Mucosa of stomach (tissue), 1 donor: Measurements from ENCODE around the gene FTH1.
"Not testable (repeated sequence)": the region's sequence is repeated elsewhere in the genome, so short reads cannot be mapped to it uniquely, and the experiment has no call there.

ENCODE experiments used
- H3K27me3 ChIP-seq: one replicate; pipeline ENCODE4 v1.7.0; 2013; ENCODE audit warnings: mild to moderate bottlenecking, low read length; ENCODE audit not compliant: control insufficient read depth, insufficient read depth
- H3K36me3 ChIP-seq: one replicate; pipeline ENCODE4 v1.7.0; 2013; ENCODE audit warnings: low read length; ENCODE audit not compliant: control insufficient read depth, insufficient read depth
- H3K4me1 ChIP-seq: one replicate; pipeline ENCODE4 v1.7.0; 2013; ENCODE audit warnings: mild to moderate bottlenecking, low read length; ENCODE audit not compliant: control insufficient read depth, insufficient read depth
- H3K4me3 ChIP-seq: one replicate; pipeline ENCODE4 v1.7.0; 2013; ENCODE audit warnings: low read length
- H3K9ac ChIP-seq: one replicate; pipeline ENCODE4 v1.7.0; 2013; ENCODE audit warnings: mild to moderate bottlenecking, low read length, moderate library complexity
- H3K9me3 ChIP-seq: one replicate; pipeline ENCODE4 v1.7.0; 2013; ENCODE audit warnings: mild to moderate bottlenecking, low read length, moderate library complexity; ENCODE audit not compliant: control insufficient read depth
- donor health status: Pancreatic carcinoma.

FTH1 gene

GRCh38 chr11:61958590-61958989 is 8.8 kb downstream of the FTH1 start:
- H3K36me3 ChIP-seq = no peaks in the 10 kb centered on the region
- H3K9me3 ChIP-seq = no peaks in the 10 kb centered on the region
- H3K27me3 ChIP-seq = peaks cover 22% of the 10 kb centered on the region
- no peak overlapping the region for H3K4me3 ChIP-seq
- H3K9ac ChIP-seq = no peak overlapping the region
- peaks cover 43% of the 10 kb centered on the region for H3K4me1 ChIP-seq

- Histone ChIP-seq H3K9ac (no peak overlapping the region), H3K36me3 (no peaks in the 10 kb centered on the region), H3K4me1 (peaks cover 35% of the 10 kb centered on the region), H3K9me3 (no peaks in the 10 kb centered on the region), H3K27me3 (peaks cover 22% of the 10 kb centered on the region), H3K4me3 (no peak overlapping the region)
These were observed 10.2 kb downstream of the FTH1 start for GRCh38 chr11:61957021-61957770.

- no peak overlapping the region for H3K4me3 ChIP-seq
These were observed 11.0 kb downstream of the FTH1 start for GRCh38 chr11:61956191-61957020.

GRCh38 chr11:61955422-61956135 is 11.9 kb downstream of the FTH1 start:
- Histone ChIP-seq H3K4me1 (peaks cover 24% of the 10 kb centered on the region), H3K4me3 (no peak overlapping the region), H3K9me3 (no peaks in the 10 kb centered on the region), H3K36me3 (no peaks in the 10 kb centered on the region), H3K27me3 (peaks cover 22% of the 10 kb centered on the region), H3K9ac (peak overlapping the region; percentile 41)

More at GRCh38 chr11:61956191-61957020, 11.0 kb downstream of the FTH1 start:
- Histone ChIP-seq H3K9ac (no peak overlapping the region), H3K9me3 (no peaks in the 10 kb centered on the region), H3K4me1 (peaks cover 27% of the 10 kb centered on the region), H3K36me3 (no peaks in the 10 kb centered on the region), H3K27me3 (peaks cover 22% of the 10 kb centered on the region)

GRCh38 chr11:61954851-61955421 is 12.5 kb downstream of the FTH1 start:
- Histone ChIP-seq H3K36me3 (no peaks in the 10 kb centered on the region), H3K9me3 (no peaks in the 10 kb centered on the region), H3K9ac (peak overlapping the region; percentile 41), H3K27me3 (peaks cover 22% of the 10 kb centered on the region), H3K4me3 (no peak overlapping the region), H3K4me1 (peaks cover 24% of the 10 kb centered on the region)

- no peak overlapping the region for H3K4me3 ChIP-seq
- peaks cover 21% of the 10 kb centered on the region for H3K4me1 ChIP-seq
- no peaks in the 10 kb centered on the region for H3K36me3 ChIP-seq
- peaks cover 22% of the 10 kb centered on the region for H3K27me3 ChIP-seq
- peak overlapping the region; percentile 41 for H3K9ac ChIP-seq
- no peaks in the 10 kb centered on the region for H3K9me3 ChIP-seq
These were observed 13.2 kb downstream of the FTH1 start for GRCh38 chr11:61954106-61954850.

GRCh38 chr11:61953632-61954031 is 13.8 kb downstream of the FTH1 start:
- H3K9ac ChIP-seq, H3K9me3 ChIP-seq: not testable (repeated sequence)
- H3K4me1 ChIP-seq = peaks cover 14% of the 10 kb centered on the region

GRCh38 chr11:61952882-61953281 is 14.6 kb downstream of the FTH1 start:
- H3K9me3 ChIP-seq = no peaks in the 10 kb centered on the region
- H3K4me3 ChIP-seq = no peak overlapping the region
- peaks cover 22% of the 10 kb centered on the region for H3K27me3 ChIP-seq
- H3K4me1 ChIP-seq = peaks cover 14% of the 10 kb centered on the region
- H3K9ac ChIP-seq = no peak overlapping the region
- H3K36me3 ChIP-seq = no peaks in the 10 kb centered on the region

More at GRCh38 chr11:61953632-61954031, 13.8 kb downstream of the FTH1 start:
- H3K4me3 ChIP-seq, H3K36me3 ChIP-seq: not testable (repeated sequence)
- peaks cover 22% of the 10 kb centered on the region for H3K27me3 ChIP-seq

- Histone ChIP-seq H3K4me1 (peaks cover 14% of the 10 kb centered on the region), H3K27me3 (peaks cover 22% of the 10 kb centered on the region), H3K9ac (no peak overlapping the region), H3K36me3 (no peaks in the 10 kb centered on the region), H3K9me3 (no peaks in the 10 kb centered on the region), H3K4me3 (no peak overlapping the region)
These were observed 15.8 kb downstream of the FTH1 start for GRCh38 chr11:61951484-61952135.

GRCh38 chr11:61950035-61950547 is 17.3 kb downstream of the FTH1 start, which contains the start of gene BEST1:
TSS of gene BEST1 (plus strand) at chr11:61950351. CDS start at chr11:61951807, 1,456 bp downstream.
- H3K36me3 ChIP-seq = no peaks in the 10 kb centered on the region
- H3K9ac ChIP-seq = no peak within 1 kb of the TSS
- H3K4me1 ChIP-seq = peaks cover 4% of the 10 kb centered on the region
- no peak within 1 kb of the TSS for H3K4me3 ChIP-seq
- peaks cover 10% of the 10 kb centered on the region for H3K27me3 ChIP-seq
- H3K9me3 ChIP-seq = no peaks in the 10 kb centered on the region
